ENCODE data around the gene SART3. TPM values are rescaled to one million over a fixed set of nuclear protein-coding genes. Genes with fewer than 3 reads are reported as not detected.

The SART3 gene
- total RNA-seq, 1 donor from 2014 or later: 24.7 TPM

GRCh38 chr12:108477881-108478259 lies 83.1 kb downstream of the SART3 start:
- DNase-seq (no peak), ATAC-seq (no peak)
- intact Hi-C loops (cut with micrococcal nuclease): no loop called here

DNA sequence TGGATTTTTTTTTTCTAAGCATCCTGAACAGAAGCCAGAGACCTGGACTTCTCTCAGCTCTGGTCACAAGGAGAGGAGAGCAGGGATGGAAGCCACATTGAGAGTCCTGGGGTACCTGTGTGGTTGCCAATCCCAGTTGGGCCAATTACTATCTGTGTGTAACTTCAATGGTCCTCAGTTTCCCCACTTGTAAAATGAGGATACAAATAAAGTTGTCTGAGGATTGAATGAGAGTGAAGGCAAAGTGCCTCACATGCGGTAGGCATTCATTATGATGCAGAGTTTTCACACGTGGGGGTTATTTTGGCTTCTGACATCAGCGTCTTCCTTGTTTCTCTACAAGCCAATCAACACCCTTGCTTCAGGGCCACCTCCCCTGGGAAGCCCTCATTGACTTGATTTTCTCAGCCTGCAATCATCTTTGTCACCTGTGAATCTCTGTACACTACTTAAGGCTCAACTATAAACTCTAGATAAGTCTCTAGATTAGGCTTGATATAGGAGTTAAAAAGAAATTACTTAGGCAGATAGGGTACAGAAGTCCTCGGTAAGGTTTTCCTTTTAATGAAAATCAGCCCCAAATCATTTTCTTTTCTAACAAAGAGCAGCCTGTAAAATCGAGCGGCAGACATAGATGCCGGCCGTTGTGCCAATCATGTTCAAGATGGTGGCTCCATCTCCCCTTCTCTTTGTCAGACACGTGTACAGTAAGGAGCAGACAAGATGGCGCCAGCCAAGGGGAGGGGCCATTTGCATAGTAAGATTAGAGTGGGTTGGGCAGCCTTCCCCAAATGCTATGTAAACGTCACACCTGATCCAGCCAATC lies 83.7 kb downstream of the SART3 start:
- intact Hi-C loops (cut with micrococcal nuclease): no loop called here
- ATAC-seq (no peak), DNase-seq (no peak)

- intact Hi-C loops (cut with micrococcal nuclease): no loop called here
- no peak for DNase-seq
- no peak for ATAC-seq
These were observed 85.6 kb downstream of the SART3 start for GRCh38 chr12:108475396-108475795.

- ATAC-seq: no peak
- intact Hi-C loops (cut with micrococcal nuclease): no loop called here
- no peak for DNase-seq
These were observed 87.4 kb downstream of the SART3 start for GRCh38 chr12:108473400-108474055.

Other genes starting within 250 kb of the SART3 start
- gene CMKLR1, start 221.9 kb downstream of the SART3 start, total RNA-seq: 6.4 TPM
- gene FICD, start 45.9 kb downstream of the SART3 start, total RNA-seq: 3.2 TPM
- 468 TPM for gene ISCU, start 1.4 kb upstream of the SART3 start, total RNA-seq
- 1.4 TPM for gene TMEM119, start 36.9 kb upstream of the SART3 start, total RNA-seq
- gene SELPLG, start 72.7 kb upstream of the SART3 start, total RNA-seq: 4.1 TPM
- gene CORO1C, start 170.3 kb upstream of the SART3 start, total RNA-seq: 68.0 TPM

All from left ventricle myocardium superior (tissue), 1 donor.